Neural crest cell (in vitro differentiated cells): ENCODE results near the gene C16orf92. TPM values are rescaled to one million over a fixed set of nuclear protein-coding genes. Genes with fewer than 3 reads are reported as not detected.
A peak's percentile ranks its signal among the peaks of the same experiment; 100 is the strongest.

ENCODE experiments used
- DNase-seq: peaks from one replicate; pipeline ENCODE4 v3.0.0; 2021; ENCODE audit warnings: low read depth, mixed read lengths, low spot score
- H3K27ac Mint-ChIP-seq: one replicate; pipeline ENCODE4 v1.8.0; 2021; ENCODE audit warnings: mild to moderate bottlenecking, mixed read lengths; ENCODE audit not compliant: unreplicated experiment
- H3K27me3 Mint-ChIP-seq: 2 replicates; pipeline ENCODE4 v1.8.0; 2021; ENCODE audit warnings: low read depth, mild to moderate bottlenecking, mixed read lengths
- H3K36me3 Mint-ChIP-seq: 2 replicates; pipeline ENCODE4 v1.8.0; 2021; ENCODE audit warnings: low read depth, mild to moderate bottlenecking, mixed read lengths
- H3K4me1 Mint-ChIP-seq: 2 replicates; pipeline ENCODE4 v1.8.0; 2021; ENCODE audit warnings: mixed read lengths
- H3K4me3 Mint-ChIP-seq: one replicate; pipeline ENCODE4 v1.8.0; 2021; ENCODE audit warnings: mild to moderate bottlenecking, mixed read lengths
- H3K9me3 Mint-ChIP-seq: 2 replicates; pipeline ENCODE4 v1.8.0; 2021; ENCODE audit warnings: mixed read lengths
- CTCF ChIP-seq: fragments of 200-600 bp; sonication (generic); conservative IDR thresholded peaks from 2 replicates; pipeline ENCODE4 v1.5.0; 2021; ENCODE audit warnings: antibody characterized with exemption, mild to moderate bottlenecking
- total RNA-seq: library from RNA; stranded (reverse); gene quantifications from 2 replicates; pipeline ENCODE4 v1.2.1, GENCODE V29; 2021

The C16orf92 gene
- total RNA-seq, 1 donor from 2014 or later, result not detected

GRCh38 chr16:29995324-29995910 is 27.6 kb upstream of the C16orf92 start, which contains the start of gene HIRIP3:
TSS of gene HIRIP3 (minus strand) at chr16:29995617. CDS start at chr16:29995605, 12 bp downstream.
- Mint-ChIP-seq H3K9me3 (no peaks in the 10 kb centered on the region), H3K36me3 (peaks cover 11% of the 10 kb centered on the region), H3K27ac (peak within 1 kb of the TSS; percentile 99), H3K4me1 (peaks cover 33% of the 10 kb centered on the region), H3K27me3 (peaks cover 3% of the 10 kb centered on the region), H3K4me3 (peak within 1 kb of the TSS; percentile 97)
- DNase-seq, result peak; percentile 80
- TF ChIP-seq CTCF, result no peak

GRCh38 chr16:29995911-29996765 is 26.9 kb upstream of the C16orf92 start, which contains the start of gene INO80E:
TSS of gene INO80E (plus strand) at chr16:29996241. CDS start at chr16:29996311, 70 bp downstream.
- no peaks in the 10 kb centered on the region for H3K9me3 Mint-ChIP-seq
- peaks cover 3% of the 10 kb centered on the region for H3K27me3 Mint-ChIP-seq
- peak; percentile 97 for DNase-seq
- H3K4me1 Mint-ChIP-seq, result peaks cover 33% of the 10 kb centered on the region
- TF ChIP-seq CTCF, result no peak
- H3K4me3 Mint-ChIP-seq, result peak within 1 kb of the TSS; percentile 97
- peaks cover 11% of the 10 kb centered on the region for H3K36me3 Mint-ChIP-seq
- peak within 1 kb of the TSS; percentile 99 for H3K27ac Mint-ChIP-seq

GRCh38 chr16:29996766-29997250 is 26.2 kb upstream of the C16orf92 start:
- H3K36me3 Mint-ChIP-seq, result peaks cover 11% of the 10 kb centered on the region
- DNase-seq, result no peak
- peaks cover 3% of the 10 kb centered on the region for H3K27me3 Mint-ChIP-seq
- peak overlapping the region; percentile 99 for H3K27ac Mint-ChIP-seq
- H3K4me1 Mint-ChIP-seq, result peaks cover 33% of the 10 kb centered on the region
- no peak for TF ChIP-seq CTCF
- H3K4me3 Mint-ChIP-seq, result peak overlapping the region; percentile 97
- no peaks in the 10 kb centered on the region for H3K9me3 Mint-ChIP-seq

GRCh38 chr16:29999605-30000004 is 23.4 kb upstream of the C16orf92 start:
- H3K4me1 Mint-ChIP-seq, result peaks cover 23% of the 10 kb centered on the region
- no peak for TF ChIP-seq CTCF
- H3K27me3 Mint-ChIP-seq, result peaks cover 3% of the 10 kb centered on the region
- no peak for DNase-seq
- peak overlapping the region; percentile 97 for H3K4me3 Mint-ChIP-seq
- peak overlapping the region; percentile 27 for H3K27ac Mint-ChIP-seq
- H3K36me3 Mint-ChIP-seq, result peaks cover 9% of the 10 kb centered on the region
- no peaks in the 10 kb centered on the region for H3K9me3 Mint-ChIP-seq

GRCh38 chr16:30000735-30001631 is 22.0 kb upstream of the C16orf92 start:
- no peaks in the 10 kb centered on the region for H3K27me3 Mint-ChIP-seq
- no peaks in the 10 kb centered on the region for H3K9me3 Mint-ChIP-seq
- peaks cover 11% of the 10 kb centered on the region for H3K4me1 Mint-ChIP-seq
- peak overlapping the region; percentile 64 for H3K4me3 Mint-ChIP-seq
- no peak overlapping the region for H3K27ac Mint-ChIP-seq
- TF ChIP-seq CTCF, result no peak
- DNase-seq, result no peak
- H3K36me3 Mint-ChIP-seq, result peaks cover 9% of the 10 kb centered on the region
